OCI-LY7 (cell line): ENCODE data around the gene BMAL1. TPM values are rescaled to one million over a fixed set of nuclear protein-coding genes. Genes with fewer than 3 reads are reported as not detected.

Source experiments
- BruUV-seq: library from RNA; stranded (reverse); fragments of 400-500 nt; replicated peaks from 2 replicates; lab custom pipeline; 2021; lab: Mats Ljungman, UMichigan
- CTCF ChIA-PET: fragments of 300-600 bp; sonication (Branson Sonifier 250); formaldehyde crosslinking; loops from one replicate; lab custom pipeline; 2022; ENCODE audit warnings: antibody characterized with exemption; ENCODE audit not compliant: unreplicated experiment; lab: Charles Lee
- POLR2A ChIA-PET: fragments of 300-600 bp; sonication (Branson Sonifier 250); formaldehyde crosslinking; loops from one replicate; lab custom pipeline; 2022; ENCODE audit warnings: antibody characterized with exemption; lab: Charles Lee
- DNase-seq: peaks from one replicate; pipeline ENCODE4 v3.0.0-alpha.2; 2015; ENCODE audit warnings: low spot score
- H2AFZ ChIP-seq: fragments of 200-600 bp; sonication (generic), shearing (Covaris generic); 2 replicates; pipeline ENCODE4 v1.6.1; 2014; ENCODE audit warnings: mild to moderate bottlenecking, antibody characterized with exemption, low read length, moderate library complexity
- H3K27ac ChIP-seq: fragments of 200-600 bp; sonication (generic); 2 replicates; pipeline ENCODE4 v1.5.1; 2014; ENCODE audit warnings: mixed run types, low read depth, mild to moderate bottlenecking, moderate library complexity, low read length, inconsistent platforms; ENCODE audit not compliant: poor library complexity, severe bottlenecking
- H3K36me3 ChIP-seq: fragments of 200-600 bp; sonication (generic); 2 replicates; pipeline ENCODE4 v1.6.1; 2014; ENCODE audit warnings: mild to moderate bottlenecking, antibody characterized with exemption, low read length, moderate library complexity, mixed read lengths; ENCODE audit not compliant: insufficient read depth
- H3K4me1 ChIP-seq: fragments of 200-600 bp; sonication (generic); 2 replicates; pipeline ENCODE4 v1.5.1; 2014; ENCODE audit warnings: mild to moderate bottlenecking, low read length; ENCODE audit not compliant: insufficient read depth, poor library complexity, severe bottlenecking
- H3K4me2 ChIP-seq: fragments of 200-600 bp; sonication (generic); 2 replicates; pipeline ENCODE4 v1.6.1; 2014; ENCODE audit warnings: mild to moderate bottlenecking, low read length
- H3K4me3 ChIP-seq: fragments of 200-600 bp; sonication (generic); 2 replicates; pipeline ENCODE4 v1.5.1; 2014; ENCODE audit warnings: mild to moderate bottlenecking, low read depth, low read length; ENCODE audit not compliant: poor library complexity, severe bottlenecking
- H3K79me2 ChIP-seq: fragments of 200-600 bp; sonication (generic); 2 replicates; pipeline ENCODE4 v1.6.1; 2016; ENCODE audit warnings: low read depth, mild to moderate bottlenecking, low read length, moderate library complexity, mixed read lengths; ENCODE audit not compliant: insufficient read depth
- H3K9me2 ChIP-seq: fragments of 200-600 bp; sonication (generic); 2 replicates; pipeline ENCODE4 v1.6.1; 2016; ENCODE audit warnings: mild to moderate bottlenecking, low read length, mixed read lengths; ENCODE audit not compliant: insufficient read depth
- H3K9me3 ChIP-seq: fragments of 200-600 bp; sonication (generic); 2 replicates; pipeline ENCODE4 v1.6.1; 2014; ENCODE audit warnings: mild to moderate bottlenecking, mixed run types, low read length, mixed read lengths
- H4K20me1 ChIP-seq: fragments of 200-600 bp; sonication (generic); 2 replicates; pipeline ENCODE4 v1.6.1; 2014; ENCODE audit warnings: mild to moderate bottlenecking, antibody characterized with exemption, low read length, moderate library complexity, mixed read lengths; ENCODE audit not compliant: insufficient read depth
- CTCF ChIP-seq: fragments of 200-600 bp; sonication (generic); conservative IDR thresholded peaks from 2 replicates; pipeline ENCODE4 v1.5.1; 2014; ENCODE audit warnings: mild to moderate bottlenecking, antibody characterized with exemption, low read length, moderate library complexity, mixed read lengths
- EZH2phosphoT487 ChIP-seq: fragments of 200-600 bp; sonication (generic); IDR thresholded peaks from 2 replicates; pipeline ENCODE4 v1.6.1; 2018; ENCODE audit warnings: low read depth, borderline replicate concordance, mild to moderate bottlenecking, mixed run types, antibody characterized with exemption, low read length, moderate library complexity, mixed read lengths
- intact Hi-C: fragments of 100-400 bp; cut with micrococcal nuclease; formaldehyde crosslinking; loops from one replicate; pipeline ENCODE4 v1.10.0; 2022; ENCODE audit not compliant: unreplicated experiment
- total RNA-seq, 2 experiments: library from RNA; depleted of rRNA in 1 of 2; stranded (reverse); fragments of >200 nt in 1 of 2; shearing (Covaris generic) in 1 of 2; gene quantifications; 2 replicates each; pipeline ENCODE4 v1.2.3, GENCODE V29; 2014 to 2022

Gene BMAL1
- total RNA-seq, 2 experiments from 2014 or later = not detected

- intact Hi-C loops = loop anchor here (10.0 kb wide), 1 partner anchor 901 kb away; no protein-coding TSS in a partner anchor
Observed at GRCh38 chr11:13235895-13236294, 41.7 kb upstream of the BMAL1 start.

GRCh38 chr11:13236626-13237025 lies 41.0 kb upstream of the BMAL1 start:
- Histone ChIP-seq H3K4me1 (no peaks in the 10 kb centered on the region), H4K20me1 (no peaks in the 10 kb centered on the region)
- no TSS peak for BruUV-seq

More at GRCh38 chr11:13235895-13236294, 41.7 kb upstream of the BMAL1 start:
- no peaks in the 10 kb centered on the region for H3K9me2 ChIP-seq
- CTCF ChIA-PET = no interaction called here
- H3K79me2 ChIP-seq = no peaks in the 10 kb centered on the region
- no peak for DNase-seq
- POLR2A ChIA-PET = interaction anchor here (0.6 to 1.2 kb wide), 2 partner anchors 13 to 1808 kb away, joined by 3 to 4 read pairs; no protein-coding TSS in a partner anchor
- BruUV-seq = no TSS peak
- H3K9me3 ChIP-seq = no peaks in the 10 kb centered on the region
- no peak overlapping the region for H2AFZ ChIP-seq
- no peaks in the 10 kb centered on the region for H3K4me1 ChIP-seq
- TF ChIP-seq CTCF (no peak), EZH2phosphoT487 (no peak)
- no peak overlapping the region for H3K4me2 ChIP-seq
- no peaks in the 10 kb centered on the region for H4K20me1 ChIP-seq
- no peaks in the 10 kb centered on the region for H3K36me3 ChIP-seq
- no peak overlapping the region for H3K27ac ChIP-seq
- H3K4me3 ChIP-seq = no peak overlapping the region

More at GRCh38 chr11:13236626-13237025, 41.0 kb upstream of the BMAL1 start:
- intact Hi-C loops = loop anchor here (10.0 kb wide), 1 partner anchor 902 kb away; no protein-coding TSS in a partner anchor
- Histone ChIP-seq H2AFZ (no peak overlapping the region), H3K36me3 (no peaks in the 10 kb centered on the region), H3K4me3 (no peak overlapping the region), H3K9me3 (no peaks in the 10 kb centered on the region), H3K27ac (no peak overlapping the region), H3K9me2 (no peaks in the 10 kb centered on the region), H3K4me2 (no peak overlapping the region), H3K79me2 (no peaks in the 10 kb centered on the region)
- POLR2A ChIA-PET = interaction anchor here (0.6 kb wide), 1 partner anchor 1807 kb away, joined by 3 read pairs; no protein-coding TSS in a partner anchor
- CTCF ChIA-PET = no interaction called here
- TF ChIP-seq EZH2phosphoT487 (no peak), CTCF (no peak)
- no peak for DNase-seq
